Ovary (tissue), 3 donors: ENCODE data around the gene PUS1.

Source experiments
- CTCF ChIP-seq, 3 donors: fragments of 450-650 bp in 2 of 3; fragments of 200-600 bp in 1 of 3; IDR thresholded peaks; one replicate each; pipeline versions ENCODE4 v1.5.1 to v1.8.0; 2016 to 2022; ENCODE audit warnings: antibody characterized with exemption in 3 of 3, mild to moderate bottlenecking in 1 of 3
- POLR2A ChIP-seq: fragments of 450-650 bp; IDR thresholded peaks from one replicate; pipeline ENCODE4 v1.6.1; 2017; ENCODE audit warnings: antibody characterized with exemption, mild to moderate bottlenecking, moderate library complexity
- donor health status: DM: no; HTN: no; CAD: no.

- TF ChIP-seq POLR2A (no peak), CTCF (IDR thresholded peaks at IDR 0.05) (no peak)
Measured at GRCh38 chr12:131927110-131928079, 1.7 kb upstream of the PUS1 start.
